GM19023 (cell line): ENCODE data around the gene GNA14.
"Not testable (repeated sequence)": the region's sequence is repeated elsewhere in the genome, so short reads cannot be mapped to it uniquely, and the experiment has no call there.

Experiments used
- ATAC-seq: cut with Tn5 transposase; IDR thresholded peaks from one replicate; pipeline ENCODE4 v1.9.1; 2021; ENCODE audit warnings: mild to moderate bottlenecking, moderate library complexity; ENCODE audit not compliant: unreplicated experiment

The GNA14 gene

DNA sequence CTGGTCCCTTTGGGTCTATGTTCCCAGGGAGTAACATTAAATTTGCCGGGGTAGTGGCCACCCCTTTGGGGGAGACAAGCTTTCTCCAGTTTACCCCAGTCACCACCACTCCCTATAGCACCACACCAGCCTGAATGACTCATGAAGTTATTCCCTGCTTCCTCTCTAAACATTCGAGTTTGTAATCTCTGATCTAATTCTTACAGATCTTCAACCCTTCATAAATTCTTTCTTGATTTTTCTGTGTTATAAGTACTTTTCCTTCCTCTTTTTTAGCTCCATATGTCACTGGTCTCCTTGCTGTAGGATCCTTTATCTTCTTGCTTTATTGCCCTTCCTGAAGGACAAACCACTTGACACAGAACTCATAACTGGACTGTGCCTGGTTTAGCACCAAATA, 55.6 kb downstream of the GNA14 start:
- no peak for ATAC-seq

- ATAC-seq = no peak
These were observed 58.9 kb downstream of the GNA14 start for GRCh38 chr9:77589046-77589795.

DNA sequence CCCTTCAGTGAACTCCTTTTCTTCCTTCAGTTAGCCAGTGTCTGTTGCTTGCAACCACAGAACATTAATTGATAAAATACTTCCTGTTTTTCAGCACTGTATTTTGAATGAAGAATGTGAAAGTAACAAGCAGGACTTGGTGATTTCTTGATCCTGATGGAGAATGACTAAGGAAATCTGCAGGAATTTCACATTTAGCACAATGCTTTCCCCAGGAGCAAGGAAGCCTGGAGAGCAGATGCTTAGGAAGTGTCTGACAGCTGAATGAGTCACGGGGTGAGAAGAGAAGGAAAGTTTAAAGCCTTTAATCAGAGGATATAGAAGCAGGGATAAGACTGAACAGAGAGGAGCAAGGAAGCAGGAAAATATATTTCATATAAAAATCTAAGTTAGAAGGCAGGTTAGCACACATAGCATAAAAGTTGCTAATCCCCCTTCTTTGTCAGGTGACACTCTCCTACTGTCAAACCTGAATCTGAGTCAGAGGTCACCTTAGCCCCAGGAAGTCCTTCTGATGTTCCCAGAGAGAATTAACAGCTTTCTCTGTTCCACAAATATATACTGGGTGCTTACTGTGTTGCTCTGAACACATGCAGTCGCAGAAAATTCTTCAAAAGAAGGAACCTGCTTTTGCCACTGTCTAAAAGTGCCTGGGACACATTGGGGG, 59.7 kb downstream of the GNA14 start:
- ATAC-seq = no peak

DNA sequence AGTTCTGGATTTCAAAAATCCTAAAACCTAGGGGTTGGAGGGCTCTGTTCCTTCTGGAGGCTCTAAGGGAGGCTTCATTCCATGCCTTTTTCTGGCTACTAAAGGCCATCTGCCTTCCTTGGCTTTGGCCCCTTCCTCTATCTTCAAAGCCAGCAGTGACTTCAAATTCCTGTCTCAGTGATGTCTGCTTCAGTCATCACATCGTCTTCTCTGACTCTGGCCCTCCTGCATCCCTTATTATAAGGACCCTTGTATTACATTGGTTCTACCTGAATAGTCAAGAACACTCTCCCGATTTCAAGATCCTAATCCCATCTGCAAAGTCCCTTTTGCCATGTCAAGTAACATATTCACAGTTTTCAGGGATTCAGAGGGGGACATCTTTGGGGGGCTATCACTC, 60.3 kb downstream of the GNA14 start:
- ATAC-seq = no peak

GRCh38 chr9:77587042-77587441, 61.1 kb downstream of the GNA14 start:
- no peak for ATAC-seq

DNA sequence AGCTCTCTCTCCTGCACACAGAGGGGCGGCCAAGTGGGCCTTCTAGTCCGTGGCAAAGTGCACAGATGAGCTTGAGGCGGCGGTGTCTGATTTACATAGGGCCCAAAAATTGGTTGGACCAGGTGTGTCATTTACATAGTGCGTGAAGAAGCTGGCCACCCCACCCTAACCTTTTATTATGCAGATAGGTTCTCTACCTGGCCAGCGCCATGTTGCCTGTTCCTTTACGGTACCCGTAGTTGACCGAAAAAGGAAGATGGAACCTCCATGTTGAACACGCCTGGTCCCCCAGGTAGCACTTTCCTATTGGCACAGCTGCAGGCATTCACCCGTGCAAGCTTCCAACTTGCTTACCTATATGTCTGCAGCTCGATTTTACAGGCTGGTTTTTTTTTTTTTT, 61.5 kb downstream of the GNA14 start:
- no peak for ATAC-seq

DNA sequence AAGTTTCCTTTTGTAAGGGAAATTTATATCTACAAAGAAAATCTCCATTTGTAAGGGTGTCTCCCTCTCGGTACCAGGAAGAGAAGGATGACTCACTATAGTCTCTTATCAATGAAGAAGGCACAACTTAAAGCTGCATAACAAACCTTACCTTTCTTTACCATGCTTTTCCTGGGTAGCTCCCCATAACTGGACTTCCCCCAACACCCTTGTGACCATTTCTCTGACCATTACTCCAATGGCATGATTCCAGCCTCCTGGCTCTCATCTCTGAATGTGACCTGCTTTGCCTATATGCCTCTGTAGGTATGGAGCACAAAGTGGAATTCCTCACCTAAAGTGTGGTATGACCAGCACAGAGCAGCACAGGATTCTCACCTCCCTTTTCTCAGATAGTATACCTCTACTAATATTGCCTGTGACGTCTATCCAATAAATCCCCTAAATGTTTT, 62.8 kb downstream of the GNA14 start:
- no peak for ATAC-seq

DNA sequence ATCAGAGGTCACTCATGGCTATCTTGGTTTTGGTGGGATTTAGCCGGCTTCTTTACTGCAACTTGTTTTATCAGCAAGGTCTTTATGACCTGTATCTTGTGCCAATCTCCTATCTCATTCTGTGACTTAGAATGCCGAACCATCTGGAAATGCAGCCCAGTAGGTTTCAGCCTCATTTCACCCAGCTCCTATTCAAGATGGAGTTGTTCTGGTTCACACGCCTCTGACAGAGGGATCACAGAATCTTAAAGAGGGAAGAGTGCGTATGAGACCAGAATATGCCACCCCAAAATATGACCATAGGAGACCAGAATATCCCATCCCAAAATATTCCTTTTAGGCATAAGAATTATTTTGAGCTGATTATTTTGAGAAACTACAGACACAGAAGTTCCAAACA, 63.2 kb downstream of the GNA14 start:
- not testable (repeated sequence) for ATAC-seq

DNA sequence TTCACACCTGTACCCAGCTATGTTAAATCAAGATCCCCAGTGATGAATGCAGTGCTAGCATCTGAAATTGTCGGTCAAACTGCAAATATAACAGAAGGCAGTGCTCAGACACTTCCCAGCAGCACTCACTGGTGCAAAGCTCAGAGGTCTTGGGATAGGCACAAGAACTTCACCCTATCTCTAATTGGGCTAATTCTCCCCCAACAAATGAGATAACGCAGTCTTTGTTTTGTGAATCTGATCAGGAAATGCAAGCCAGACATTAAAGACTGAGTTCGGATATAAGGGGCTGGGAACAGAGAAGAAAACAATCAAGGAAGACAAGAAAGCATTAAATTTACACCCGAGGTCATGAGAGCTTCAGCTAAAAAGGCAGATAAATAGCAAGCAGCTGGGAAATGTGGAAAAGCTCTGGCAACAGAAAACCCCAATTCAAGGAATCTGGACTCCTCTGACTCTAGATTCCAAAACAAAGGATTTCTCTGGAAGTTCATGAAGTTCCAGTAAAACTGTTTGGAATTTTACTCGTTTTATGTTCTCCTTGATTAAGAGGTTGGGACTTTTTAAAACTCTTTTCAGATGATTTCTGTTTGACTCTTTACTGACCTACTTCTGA, 65.1 kb downstream of the GNA14 start:
- ATAC-seq = no peak

- ATAC-seq = no peak
These were observed 65.6 kb downstream of the GNA14 start for GRCh38 chr9:77582525-77582924.

GRCh38 chr9:77575785-77576184, 72.3 kb downstream of the GNA14 start:
- no peak for ATAC-seq

- no peak for ATAC-seq
These were observed 78.8 kb downstream of the GNA14 start for GRCh38 chr9:77569335-77569734.

- no peak for ATAC-seq
These were observed 84.9 kb downstream of the GNA14 start for GRCh38 chr9:77563174-77563573.

DNA sequence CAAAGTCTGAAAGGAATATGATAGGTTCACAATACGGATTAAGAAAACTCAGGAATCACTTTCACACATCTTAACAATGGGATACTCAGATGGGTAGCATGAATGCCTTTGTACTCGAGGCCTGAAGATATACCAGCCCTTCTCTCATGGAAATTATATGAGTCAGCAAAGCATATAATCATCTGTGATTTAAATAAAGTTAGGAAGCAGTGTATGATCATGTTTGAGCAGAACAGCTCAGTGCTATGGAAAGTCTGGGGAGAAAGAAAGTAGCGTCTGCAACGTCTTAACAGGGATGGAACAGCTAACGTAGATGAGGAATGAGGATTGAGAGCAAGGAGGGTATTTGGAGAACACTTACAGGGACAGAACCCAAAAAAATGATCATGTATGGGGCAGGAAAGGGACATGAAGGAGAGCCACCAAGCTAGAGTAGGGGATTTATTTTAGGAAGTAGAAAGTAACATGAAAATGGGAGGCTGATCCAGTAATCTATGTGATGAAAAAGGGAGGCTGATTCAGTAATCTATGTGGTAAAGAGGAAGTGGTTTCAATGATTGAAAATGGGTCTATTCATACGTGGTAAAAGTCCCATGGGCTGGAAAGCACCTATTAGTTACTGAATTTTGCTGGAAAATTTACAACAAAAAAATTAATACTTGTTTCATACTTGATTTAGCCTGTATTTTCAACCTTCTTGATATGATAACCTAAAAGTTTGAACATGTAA, 85.9 kb downstream of the GNA14 start:
- ATAC-seq = no peak

- no peak for ATAC-seq
These were observed 86.6 kb downstream of the GNA14 start for GRCh38 chr9:77561331-77562018.

DNA sequence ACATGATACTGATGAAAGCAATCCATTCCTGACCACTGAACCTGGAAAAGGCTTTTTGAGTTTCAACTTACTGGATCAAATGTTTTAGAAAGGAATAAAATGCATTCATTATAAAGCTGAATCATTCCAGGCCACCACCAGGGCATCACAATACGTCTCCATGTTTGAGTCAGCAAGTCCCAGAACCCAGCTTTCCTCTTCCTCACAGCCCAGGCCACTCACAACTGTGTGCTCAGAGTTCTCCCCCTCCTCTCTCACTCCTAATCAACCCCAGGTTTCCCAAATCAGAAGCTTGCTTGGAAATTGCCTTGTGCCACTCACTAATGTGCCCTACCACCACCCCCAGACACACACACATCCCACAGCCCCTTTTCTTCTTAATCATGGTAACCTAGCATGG, 91.7 kb downstream of the GNA14 start:
- ATAC-seq = no peak

GRCh38 chr9:77554586-77555105, 93.5 kb downstream of the GNA14 start:
- ATAC-seq = no peak

DNA sequence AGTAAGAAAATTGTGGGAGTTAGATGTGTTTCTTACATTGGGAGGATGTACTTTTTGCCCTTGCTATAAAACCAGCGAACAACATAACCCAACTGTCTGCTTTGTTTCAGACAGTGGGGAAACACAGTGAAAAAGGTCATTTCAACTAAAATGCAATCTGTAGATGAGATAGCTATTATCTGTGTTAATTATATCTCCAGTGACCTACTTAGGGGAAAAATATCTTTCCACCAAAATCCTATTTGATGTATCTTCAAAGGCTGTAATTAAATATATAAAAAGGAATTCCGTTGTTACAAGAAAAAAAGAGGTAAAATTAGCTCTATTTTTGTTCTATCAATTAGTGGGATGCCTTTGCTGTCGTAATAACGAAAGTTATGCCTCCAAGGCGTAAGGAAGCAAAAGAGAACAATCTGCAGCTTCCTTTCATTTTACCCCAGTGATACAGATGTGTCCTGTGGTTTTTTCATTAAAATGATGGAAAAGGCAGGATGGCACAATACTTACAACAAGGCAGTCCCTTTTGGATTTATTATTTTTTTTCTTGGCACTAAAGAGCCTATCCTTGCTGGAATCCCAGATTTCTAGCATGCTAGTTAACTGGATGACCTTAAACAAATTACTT, 100.9 kb downstream of the GNA14 start:
- ATAC-seq = no peak

DNA sequence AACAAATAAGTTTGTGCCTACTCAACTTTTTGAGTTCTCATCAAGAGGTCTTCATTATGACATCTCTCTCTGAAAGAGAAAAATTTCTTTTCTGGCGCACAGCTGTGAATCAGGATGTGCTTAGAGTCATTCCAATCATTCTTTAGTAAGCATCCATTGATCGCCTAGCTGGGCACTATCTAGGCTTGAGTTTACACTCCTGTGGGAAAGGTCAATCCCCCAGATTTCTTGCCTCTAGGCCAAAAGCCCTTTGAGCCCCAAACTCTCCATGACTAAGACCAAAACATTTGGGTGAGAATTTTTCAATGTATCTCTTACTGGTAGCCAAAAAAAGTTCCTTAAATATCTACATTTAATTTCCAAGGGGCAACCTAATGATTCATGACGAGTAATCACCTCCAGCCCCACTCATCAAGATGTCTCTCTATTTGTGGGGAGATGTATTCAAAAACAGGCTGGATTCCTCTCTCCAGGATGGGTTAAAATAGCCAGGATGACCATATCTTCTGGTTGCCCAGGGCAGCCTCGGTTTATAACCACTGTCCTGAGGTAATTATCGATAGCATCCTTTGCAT, 101.7 kb downstream of the GNA14 start:
- ATAC-seq = no peak

- ATAC-seq = no peak
These were observed 103.6 kb downstream of the GNA14 start for GRCh38 chr9:77544546-77544945.
